HEK293 (cell line): ENCODE measurements around the gene INPP5D.

Experiments used
- ATF2 ChIP-seq: fragments of 450-650 bp; formaldehyde crosslinking; IDR thresholded peaks from 2 replicates; pipeline ENCODE4 v1.5.1; 2016; ENCODE audit warnings: missing biosample characterization, missing genetic modification characterization, low read depth
- CTCF ChIP-seq: fragments of 450-650 bp; formaldehyde crosslinking; IDR thresholded peaks from 2 replicates; pipeline ENCODE4 v1.5.1; 2016; ENCODE audit warnings: missing biosample characterization, missing genetic modification characterization
- PATZ1 ChIP-seq: fragments of 450-650 bp; formaldehyde crosslinking; IDR thresholded peaks from 2 replicates; pipeline ENCODE4 v1.5.1; 2016; ENCODE audit warnings: missing biosample characterization, missing genetic modification characterization
- REST ChIP-seq: fragments of 450-650 bp; formaldehyde crosslinking; IDR thresholded peaks from 2 replicates; pipeline ENCODE4 v1.5.1; 2016; ENCODE audit warnings: missing biosample characterization, missing genetic modification characterization
- SCRT2 ChIP-seq: fragments of 450-650 bp; formaldehyde crosslinking; IDR thresholded peaks from 2 replicates; pipeline ENCODE4 v1.5.1; 2016; ENCODE audit warnings: missing biosample characterization, missing genetic modification characterization
- SP2 ChIP-seq: fragments of 450-650 bp; formaldehyde crosslinking; IDR thresholded peaks from 2 replicates; pipeline ENCODE4 v1.5.1; 2016; ENCODE audit warnings: missing biosample characterization, missing genetic modification characterization
- ZBTB20 ChIP-seq: fragments of 450-650 bp; formaldehyde crosslinking; IDR thresholded peaks from 2 replicates; pipeline ENCODE4 v1.5.1; 2016; ENCODE audit warnings: missing biosample characterization, missing genetic modification characterization
- ZBTB21 ChIP-seq: fragments of 450-650 bp; formaldehyde crosslinking; IDR thresholded peaks from 2 replicates; pipeline ENCODE4 v1.5.1; 2017; ENCODE audit warnings: missing biosample characterization, missing genetic modification characterization
- ZBTB26 ChIP-seq: fragments of 450-650 bp; formaldehyde crosslinking; optimal IDR thresholded peaks from 2 replicates; pipeline ENCODE3; 2016; ENCODE audit warnings: missing biosample characterization, mild to moderate bottlenecking, missing genetic modification characterization
- ZNF146 ChIP-seq: fragments of 450-650 bp; formaldehyde crosslinking; IDR thresholded peaks from 2 replicates; pipeline ENCODE4 v1.5.1; 2016; ENCODE audit warnings: missing biosample characterization, missing genetic modification characterization
- ZNF335 ChIP-seq: fragments of 450-650 bp; formaldehyde crosslinking; conservative IDR thresholded peaks from 2 replicates; pipeline ENCODE4 v1.5.1; 2016; ENCODE audit warnings: missing biosample characterization, missing genetic modification characterization
- ZNF350 ChIP-seq: fragments of 450-650 bp; formaldehyde crosslinking; IDR thresholded peaks from 2 replicates; pipeline ENCODE4 v1.5.0; 2017; ENCODE audit warnings: missing biosample characterization, mild to moderate bottlenecking, missing genetic modification characterization
- ZNF362 ChIP-seq: fragments of 450-650 bp; formaldehyde crosslinking; IDR thresholded peaks from 2 replicates; pipeline ENCODE4 v1.5.1; 2016; ENCODE audit warnings: missing biosample characterization, missing genetic modification characterization
- ZNF837 ChIP-seq: fragments of 450-650 bp; formaldehyde crosslinking; IDR thresholded peaks from 2 replicates; pipeline ENCODE4 v1.5.1; 2016; ENCODE audit warnings: missing biosample characterization, missing genetic modification characterization

GRCh38 chr2:233108611-233109490 is 48.7 kb downstream of the INPP5D start:
- no peak for TF ChIP-seq CTCF (tag by site-specific recombination)
- TF ChIP-seq ZNF146 (tag by site-specific recombination): no peak
- TF ChIP-seq ZBTB20: no peak
- no peak for TF ChIP-seq ZNF335 (tag by site-specific recombination)
- no peak for TF ChIP-seq ATF2 (tag by site-specific recombination)
- no peak for TF ChIP-seq REST (tag by site-specific recombination)
- no peak for TF ChIP-seq ZBTB21 (tag by site-specific recombination)
- TF ChIP-seq ZNF350 (tag by site-specific recombination): no peak
- TF ChIP-seq ZNF362 (tag by site-specific recombination): no peak
- TF ChIP-seq SP2 (tag by site-specific recombination): no peak
- TF ChIP-seq ZNF837 (tag by site-specific recombination): no peak
- no peak for TF ChIP-seq PATZ1 (tag by site-specific recombination)
- no peak for TF ChIP-seq ZBTB26 (tag by site-specific recombination)
- no peak for TF ChIP-seq SCRT2 (tag by site-specific recombination)
